ENCODE results near the gene CHST12. TPM values are rescaled to one million over a fixed set of nuclear protein-coding genes. Genes with fewer than 3 reads are reported as not detected.
"Not testable (repeated sequence)": the region's sequence is repeated elsewhere in the genome, so short reads cannot be mapped to it uniquely, and the experiment has no call there.

Gene CHST12
- total and polyA plus RNA-seq, 7 donors, result 1.2 to 11.9 (median 10.3) TPM

DNA sequence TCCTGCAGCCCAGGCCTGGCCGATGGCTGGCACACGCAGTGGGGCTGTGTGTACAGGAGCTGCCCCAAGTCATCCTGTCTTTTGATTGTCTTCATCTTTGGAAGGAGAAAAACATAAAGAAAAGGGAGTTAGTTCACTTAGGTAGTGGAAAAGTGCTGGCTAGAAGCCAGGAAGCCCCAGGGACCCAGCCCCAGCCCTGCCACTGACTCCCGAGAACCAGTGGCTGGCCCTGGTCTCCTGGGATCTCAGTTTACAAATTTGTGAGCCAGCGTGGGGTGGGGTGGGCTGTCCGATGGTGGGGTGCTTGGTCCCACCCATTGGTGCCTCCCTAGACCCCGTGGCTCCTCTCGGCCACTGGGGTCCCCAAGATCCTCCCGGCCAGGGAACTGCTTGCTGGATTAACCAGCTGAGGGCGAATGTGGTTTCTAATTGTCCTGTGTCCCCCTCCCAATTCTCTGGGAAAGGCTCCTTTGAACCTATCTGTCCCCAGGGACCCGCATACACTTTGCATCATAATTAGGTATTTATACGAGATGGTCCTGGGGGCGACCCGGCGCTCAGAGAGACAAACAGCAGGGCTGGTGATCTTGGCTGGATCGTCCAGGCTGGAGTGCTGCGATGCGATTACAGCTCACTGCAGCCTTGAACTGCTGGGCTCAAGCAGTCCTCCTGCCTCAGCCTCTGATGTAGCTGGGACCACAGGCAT is 16.3 kb upstream of the CHST12 start:
- Histone ChIP-seq H3K27ac (no peak overlapping the region), H3K36me3 (peaks cover 0 to 13% (median 0%) of the 10 kb centered on the region in 4 donors), H3K9me3 (no peaks in the 10 kb centered on the region), H3K4me1 (peaks cover 0 to 7% (median 0%) of the 10 kb centered on the region in 4 donors), H3K27me3 (no peaks in the 10 kb centered on the region), H3K4me3 (no peak overlapping the region)
- no peak for DNase-seq
- 82 to 88% methylated on average over 17 of the region's 17 CpGs for WGBS, 2 donors
- TF ChIP-seq EP300 (IDR thresholded peaks at IDR 0.05) (no peak), POLR2AphosphoS5 (IDR thresholded peaks at IDR 0.05) (no peak), POLR2A (IDR thresholded peaks at IDR 0.05) (no peak)
- TF ChIP-seq, protein P1, sequence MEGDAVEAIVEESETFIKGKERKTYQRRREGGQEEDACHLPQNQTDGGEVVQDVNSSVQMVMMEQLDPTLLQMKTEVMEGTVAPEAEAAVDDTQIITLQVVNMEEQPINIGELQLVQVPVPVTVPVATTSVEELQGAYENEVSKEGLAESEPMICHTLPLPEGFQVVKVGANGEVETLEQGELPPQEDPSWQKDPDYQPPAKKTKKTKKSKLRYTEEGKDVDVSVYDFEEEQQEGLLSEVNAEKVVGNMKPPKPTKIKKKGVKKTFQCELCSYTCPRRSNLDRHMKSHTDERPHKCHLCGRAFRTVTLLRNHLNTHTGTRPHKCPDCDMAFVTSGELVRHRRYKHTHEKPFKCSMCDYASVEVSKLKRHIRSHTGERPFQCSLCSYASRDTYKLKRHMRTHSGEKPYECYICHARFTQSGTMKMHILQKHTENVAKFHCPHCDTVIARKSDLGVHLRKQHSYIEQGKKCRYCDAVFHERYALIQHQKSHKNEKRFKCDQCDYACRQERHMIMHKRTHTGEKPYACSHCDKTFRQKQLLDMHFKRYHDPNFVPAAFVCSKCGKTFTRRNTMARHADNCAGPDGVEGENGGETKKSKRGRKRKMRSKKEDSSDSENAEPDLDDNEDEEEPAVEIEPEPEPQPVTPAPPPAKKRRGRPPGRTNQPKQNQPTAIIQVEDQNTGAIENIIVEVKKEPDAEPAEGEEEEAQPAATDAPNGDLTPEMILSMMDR (IDR thresholded peaks at IDR 0.05), result no peak
- intact Hi-C loops (cut with DNase I), result no loop called here

DNA sequence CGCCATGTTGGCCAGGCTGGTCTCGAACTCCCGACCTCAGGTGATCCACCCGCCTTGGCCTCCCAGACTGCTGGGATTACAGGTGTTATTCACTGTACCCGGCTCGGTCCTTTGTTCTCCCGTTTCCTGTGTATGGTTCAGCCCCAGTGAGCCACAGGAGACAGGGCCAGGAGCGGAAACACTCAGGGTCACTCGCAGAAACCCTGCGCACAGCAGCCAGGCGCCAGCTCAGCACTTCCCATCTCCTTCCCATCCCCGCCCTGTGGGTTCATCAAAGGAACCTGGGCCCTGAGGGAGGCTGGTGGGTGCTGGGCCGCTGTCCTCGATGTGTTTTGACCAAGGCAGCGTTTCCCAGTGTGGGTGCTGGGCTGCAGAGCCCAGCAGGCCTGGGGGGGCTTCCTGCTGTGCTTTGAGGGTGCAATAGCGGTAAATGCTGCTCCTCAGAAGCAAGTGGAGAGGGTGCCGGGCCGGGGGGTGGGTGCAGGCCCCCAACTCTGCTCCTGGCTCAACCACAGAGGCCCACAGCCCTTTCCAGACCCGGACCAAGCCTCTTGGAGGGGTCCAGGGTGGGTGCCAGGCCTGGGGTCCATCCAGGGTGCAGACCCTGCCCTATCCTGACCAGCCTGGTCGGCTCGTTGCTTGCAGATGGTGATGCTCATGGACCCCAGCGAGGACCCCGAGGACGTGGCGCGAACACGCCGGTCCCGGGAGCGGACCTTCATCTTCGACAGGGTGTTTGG is 15.3 kb upstream of the CHST12 start:
- H3K27me3 ChIP-seq, result no peaks in the 10 kb centered on the region
- H3K4me3 ChIP-seq, result no peak overlapping the region
- H3K36me3 ChIP-seq, result peaks cover 0 to 3% (median 0%) of the 10 kb centered on the region in 4 donors
- TF ChIP-seq POLR2A (IDR thresholded peaks at IDR 0.05) (no peak), EP300 (IDR thresholded peaks at IDR 0.05) (no peak), POLR2AphosphoS5 (IDR thresholded peaks at IDR 0.05) (no peak)
- TF ChIP-seq, protein P1 (IDR thresholded peaks at IDR 0.05), result no peak
- DNase-seq, result no peak
- H3K27ac ChIP-seq, result no peak overlapping the region
- H3K4me1 ChIP-seq, result peaks cover 0 to 7% (median 0%) of the 10 kb centered on the region in 4 donors
- intact Hi-C loops (cut with DNase I), result no loop called here
- H3K9me3 ChIP-seq, result no peaks in the 10 kb centered on the region
- 83 to 96% methylated on average over 31 of the region's 31 CpGs for WGBS, 2 donors

DNA sequence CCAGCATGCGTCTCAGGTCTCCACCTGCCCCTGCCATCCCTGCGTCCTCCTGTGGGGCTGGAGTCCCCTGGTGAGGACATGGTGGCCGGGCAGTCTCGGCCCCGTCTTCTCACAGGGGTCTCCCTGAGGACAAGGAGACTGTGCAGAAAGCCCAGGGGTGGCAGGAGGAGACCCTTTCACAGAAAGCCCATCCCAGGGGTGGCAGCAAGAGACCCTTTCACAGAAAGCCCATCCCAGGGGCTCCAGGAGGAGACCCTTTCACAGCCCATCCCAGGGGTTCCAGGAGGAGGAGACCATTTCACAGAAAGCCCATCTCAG is 14.8 kb upstream of the CHST12 start:
- 96 to 97% methylated on average over 5 of the region's 5 CpGs for WGBS, 2 donors
- DNase-seq, result no peak
- Histone ChIP-seq H3K36me3 (no peaks in the 10 kb centered on the region), H3K4me1 (peaks cover 0 to 7% (median 0%) of the 10 kb centered on the region in 4 donors), H3K27ac (no peak overlapping the region), H3K27me3 (no peaks in the 10 kb centered on the region), H3K4me3 (no peak overlapping the region), H3K9me3 (no peaks in the 10 kb centered on the region)
- TF ChIP-seq EP300 (IDR thresholded peaks at IDR 0.05) (no peak), POLR2A (IDR thresholded peaks at IDR 0.05) (no peak), POLR2AphosphoS5 (IDR thresholded peaks at IDR 0.05) (no peak)
- TF ChIP-seq, protein P1 (IDR thresholded peaks at IDR 0.05), result no peak
- intact Hi-C loops (cut with DNase I), result no loop called here

DNA sequence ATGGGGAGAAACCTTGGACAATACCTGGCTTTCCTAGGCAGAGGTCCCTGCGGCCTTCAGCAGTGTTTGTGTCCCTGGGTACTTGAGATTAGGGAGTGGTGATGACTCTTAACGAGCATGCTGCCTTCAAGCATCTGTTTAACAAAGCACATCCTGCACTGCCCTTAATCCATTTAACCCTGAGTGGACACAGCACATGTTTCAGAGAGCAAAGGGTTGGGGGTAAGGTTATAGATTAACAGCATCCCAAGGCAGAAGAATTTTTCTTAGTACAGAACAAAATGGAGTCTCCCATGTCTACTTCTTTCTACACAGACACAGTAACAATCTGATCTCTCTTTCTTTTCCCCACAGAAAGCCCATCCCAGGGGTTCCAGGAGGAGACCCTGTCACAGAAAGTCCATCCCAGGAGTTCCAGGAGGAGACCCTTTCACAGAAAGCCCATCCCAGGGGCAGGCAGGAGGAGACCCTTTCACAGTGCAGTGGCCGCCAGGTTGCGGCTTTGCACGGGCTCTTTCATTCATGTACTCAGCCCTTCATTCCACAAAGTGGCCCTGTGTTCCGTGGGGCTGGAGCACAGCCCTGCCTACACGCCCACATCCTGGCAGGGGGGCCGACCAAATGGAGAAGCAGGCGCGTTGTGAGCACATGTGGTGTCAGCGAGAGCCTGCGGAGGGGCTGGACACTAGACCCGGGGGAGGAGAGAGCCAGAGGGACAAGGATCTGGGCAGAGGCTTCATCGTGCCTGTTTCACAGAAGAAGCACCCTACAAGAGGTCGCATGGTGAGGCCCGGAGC is 13.2 kb upstream of the CHST12 start:
- H3K4me1 ChIP-seq; H3K4me3 ChIP-seq; H3K36me3 ChIP-seq; H3K27me3 ChIP-seq; H3K9me3 ChIP-seq; intact Hi-C loops (cut with DNase I); H3K27ac ChIP-seq; DNase-seq: not testable (repeated sequence)
- WGBS, 2 donors, result 55 to 77% methylated on average over 16 of the region's 16 CpGs

DNA sequence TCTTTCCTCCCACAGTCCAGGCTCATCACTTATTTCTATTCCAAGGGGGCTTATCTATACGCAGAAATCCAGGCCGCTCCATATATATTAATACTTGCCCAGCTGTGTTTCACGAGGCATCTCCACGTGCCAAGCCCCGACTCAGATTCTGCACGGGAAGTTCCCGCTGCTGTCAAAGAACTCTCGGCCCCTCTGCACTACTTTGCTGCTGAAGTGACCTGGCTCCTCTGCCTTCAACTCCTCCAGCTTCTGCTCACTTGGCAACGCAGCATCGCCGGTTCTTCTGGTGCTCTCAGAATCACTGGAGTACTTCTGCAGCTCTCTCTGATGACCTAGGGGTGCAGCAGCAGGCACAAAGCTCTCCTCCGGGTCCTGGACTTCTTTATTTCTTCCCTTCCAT is 9.7 kb upstream of the CHST12 start:
- H3K4me1 ChIP-seq, result peaks cover 0 to 7% (median 0%) of the 10 kb centered on the region in 4 donors
- WGBS, 2 donors, result 69 to 75% methylated on average over 12 of the region's 12 CpGs
- TF ChIP-seq POLR2AphosphoS5 (IDR thresholded peaks at IDR 0.05) (no peak), POLR2A (IDR thresholded peaks at IDR 0.05) (no peak), EP300 (IDR thresholded peaks at IDR 0.05) (no peak)
- TF ChIP-seq, protein P1 (IDR thresholded peaks at IDR 0.05), result no peak

More for the DNA sequence above, 9.7 kb upstream of the CHST12 start:
- intact Hi-C loops (cut with DNase I), result no loop called here
- H3K27me3 ChIP-seq, result no peaks in the 10 kb centered on the region
- H3K36me3 ChIP-seq, result no peaks in the 10 kb centered on the region
- no peaks in the 10 kb centered on the region for H3K9me3 ChIP-seq
- no peak overlapping the region for H3K4me3 ChIP-seq
- no peak overlapping the region for H3K27ac ChIP-seq
- no peak for DNase-seq
